Globus pallidus (tissue), 1 donor: Measurements from ENCODE around the gene CPAMD8.
"Not testable (repeated sequence)": the region's sequence is repeated elsewhere in the genome, so short reads cannot be mapped to it uniquely, and the experiment has no call there.

ENCODE experiments used
- DNase-seq: peaks from one replicate; pipeline ENCODE4 v3.0.0-alpha.2; 2015; ENCODE audit warnings: low spot score

CPAMD8 gene

DNA sequence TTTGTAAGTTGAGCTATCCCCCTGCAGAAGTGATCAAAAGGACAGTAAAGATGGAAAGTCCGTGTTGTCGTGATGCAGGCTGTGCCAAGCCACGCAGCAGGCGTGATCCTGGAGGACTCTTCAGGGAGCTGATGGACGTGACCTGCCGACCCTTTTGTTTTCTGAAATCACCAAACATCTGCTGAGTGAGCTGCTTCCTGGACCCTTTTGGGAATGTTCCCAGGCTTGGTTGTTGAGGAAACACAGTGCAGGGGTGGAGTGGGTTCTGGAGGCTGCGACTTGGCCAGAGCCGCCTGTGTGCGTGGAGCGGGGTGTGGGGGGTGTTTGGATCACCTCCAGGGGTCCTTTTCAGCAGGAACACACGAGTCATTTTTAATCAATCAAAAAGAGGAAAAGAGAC, 15.4 kb upstream of the CPAMD8 start:
- DNase-seq, result no peak

DNA sequence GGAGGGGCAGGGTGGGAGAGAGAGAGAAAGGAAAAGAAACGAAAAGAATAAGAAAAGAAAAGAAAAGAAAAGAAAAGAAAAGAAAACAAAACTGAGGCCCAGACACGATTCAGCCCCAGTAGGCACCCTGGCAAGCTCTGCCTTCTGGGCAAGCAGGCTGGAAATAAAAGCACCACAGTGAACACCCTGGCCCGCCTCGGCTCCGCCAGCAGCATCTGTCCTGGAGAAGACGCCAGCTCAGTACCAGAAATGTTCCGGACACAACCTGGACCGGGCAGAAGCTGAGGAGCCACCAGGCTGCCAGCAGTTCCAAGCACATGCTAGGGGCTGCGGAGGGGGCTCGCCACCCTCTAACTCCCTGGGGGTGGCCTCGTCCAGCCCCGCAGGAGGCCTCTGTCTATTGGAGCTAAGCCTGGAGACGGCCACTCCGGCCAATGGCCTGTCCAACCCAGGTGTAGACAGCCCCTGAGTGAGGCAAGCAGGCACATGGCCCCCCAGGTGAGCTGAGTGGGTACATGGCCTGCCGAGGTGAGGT, 11.4 kb upstream of the CPAMD8 start:
- DNase-seq, result peak; percentile 31

DNA sequence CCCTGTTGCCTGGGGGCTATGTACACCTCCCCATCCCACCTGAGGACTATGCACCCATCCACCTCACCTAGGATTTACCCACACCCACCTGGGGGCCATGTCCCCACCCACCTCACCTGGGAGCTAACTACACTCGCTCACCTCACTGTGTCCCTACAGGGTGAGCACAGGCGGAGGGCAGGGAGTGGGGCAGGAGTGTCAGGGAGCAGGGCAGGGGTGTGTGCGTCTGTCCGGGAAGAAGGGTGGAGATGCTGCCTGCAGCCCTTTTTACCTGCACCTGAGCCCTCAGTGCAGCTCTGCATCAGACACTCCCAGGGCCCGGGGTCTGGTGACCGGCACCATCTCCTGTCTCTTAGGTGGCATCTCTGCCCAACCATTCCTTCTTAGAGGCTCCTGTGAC, 10.6 kb upstream of the CPAMD8 start:
- DNase-seq, result no peak

DNA sequence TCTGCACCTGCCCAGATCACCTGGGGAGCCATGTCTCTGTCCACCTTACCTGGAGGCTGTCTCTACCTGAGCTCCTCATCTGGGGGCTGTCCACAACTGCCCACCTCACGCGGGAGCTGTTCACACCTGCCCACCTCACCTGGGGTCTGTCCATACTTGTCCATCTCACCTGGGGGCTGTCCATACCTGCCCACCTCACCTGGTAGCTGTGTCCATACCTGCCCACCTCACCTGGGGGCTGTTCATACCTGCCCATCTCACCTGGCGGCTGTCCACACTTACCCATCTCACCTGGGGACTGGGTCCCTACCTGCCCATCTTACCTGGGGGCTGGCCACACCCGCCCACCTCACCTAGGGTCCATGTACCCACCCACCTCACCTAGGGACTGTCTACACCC, 10.0 kb upstream of the CPAMD8 start:
- DNase-seq, result no peak

DNA sequence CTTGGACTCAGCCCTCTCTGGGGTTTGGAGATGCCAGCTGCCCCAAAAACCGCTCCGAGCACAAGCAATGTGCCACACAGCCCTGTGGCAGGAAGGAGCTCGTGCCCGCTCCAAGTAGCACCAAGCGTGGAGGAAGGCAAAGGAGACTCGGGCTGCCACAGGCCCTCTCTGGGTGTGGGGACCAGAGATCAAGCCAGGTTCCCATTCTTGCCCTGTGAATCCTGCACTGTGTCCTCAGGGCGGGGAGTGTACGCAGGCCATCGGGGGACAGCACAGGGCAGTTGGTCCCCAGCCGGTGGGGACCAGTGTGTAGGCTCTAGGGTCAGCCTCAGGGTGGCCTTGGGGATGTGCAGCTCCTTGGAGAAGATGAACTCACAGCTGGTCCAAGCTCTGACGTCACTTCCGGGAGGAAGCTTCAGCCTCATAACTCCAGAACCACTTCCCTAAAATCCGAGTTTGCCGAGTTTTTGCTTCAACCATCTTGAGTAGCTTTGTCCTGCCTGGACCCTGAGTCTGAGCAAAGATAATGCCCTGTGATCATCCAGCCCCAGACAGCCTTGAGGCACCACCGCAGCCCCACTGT, 9.3 kb upstream of the CPAMD8 start:
- no peak for DNase-seq

DNA sequence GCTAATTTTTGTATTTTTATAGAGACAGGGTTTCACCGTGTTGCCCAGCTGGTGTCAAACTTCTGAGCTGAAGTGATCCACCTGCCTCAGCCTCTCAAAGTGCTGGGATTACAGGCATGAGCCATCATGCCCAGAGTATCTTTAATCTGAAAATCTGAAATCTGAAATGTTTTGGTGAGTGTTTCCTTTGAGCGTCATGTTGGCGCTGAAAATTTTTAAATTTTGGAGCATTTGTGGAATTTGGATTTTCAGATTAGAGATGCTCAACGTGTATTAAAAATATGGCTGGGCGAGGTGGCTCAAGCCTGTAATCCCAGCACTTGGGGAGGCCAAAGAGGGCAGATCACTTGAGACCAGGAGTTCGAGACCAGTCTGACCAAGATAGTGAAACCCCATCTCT, 5.1 kb upstream of the CPAMD8 start:
- no peak for DNase-seq

DNA sequence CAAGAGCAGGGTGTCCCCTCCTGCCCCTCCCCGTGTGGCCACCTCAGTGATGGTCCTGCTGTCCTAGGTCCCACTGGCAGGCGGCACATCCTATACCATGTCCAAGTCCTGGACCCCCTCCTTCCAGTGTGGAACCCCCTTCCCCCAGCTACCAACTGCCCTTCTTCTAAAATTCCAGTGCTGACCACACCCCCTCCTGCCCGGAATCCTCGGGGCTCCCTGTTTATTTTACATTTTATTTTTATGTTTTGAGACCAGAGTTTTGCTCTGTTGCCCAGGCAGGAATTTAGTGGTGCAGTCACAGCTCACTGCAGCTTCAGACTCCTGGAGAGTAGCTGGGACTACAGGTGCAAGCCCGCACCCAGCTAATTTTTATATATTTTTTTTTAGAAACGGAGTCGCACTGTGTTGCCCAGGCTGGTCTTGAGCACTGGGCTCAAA, 945 bp upstream of the CPAMD8 start:
- DNase-seq, result no peak

DNA sequence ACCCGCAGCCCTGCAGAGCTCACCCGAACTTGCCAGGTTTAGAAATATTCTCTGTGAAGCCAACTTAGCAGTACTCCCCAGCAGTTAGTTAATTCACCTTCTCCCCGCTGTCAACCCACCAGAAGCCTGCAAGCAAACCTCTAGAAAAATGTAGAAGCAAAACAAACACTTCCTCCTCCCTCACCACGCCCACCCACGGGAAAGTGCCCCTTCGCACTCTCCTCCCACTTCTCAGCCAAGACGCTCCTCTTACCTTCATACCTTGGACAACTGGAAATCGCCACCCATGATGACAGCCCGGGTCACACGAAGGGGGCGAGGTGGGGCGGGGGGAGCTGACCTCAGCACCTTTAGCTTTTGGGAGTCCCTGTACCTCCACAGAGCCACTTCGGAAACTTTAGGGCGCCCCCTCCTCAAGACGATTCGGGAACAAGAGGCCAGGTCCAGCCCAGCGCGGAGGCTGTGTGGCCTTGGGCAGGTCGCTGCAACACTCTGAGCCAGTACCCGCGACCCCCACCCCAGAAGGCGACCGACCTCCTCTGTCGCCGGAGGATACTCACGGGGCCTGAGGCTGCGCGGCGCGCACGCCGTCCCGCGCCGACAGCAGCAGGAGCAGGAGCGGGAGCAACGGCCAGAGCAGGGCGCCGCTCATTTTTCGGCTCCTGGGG, 485 bp downstream of the CPAMD8 start:
- DNase-seq, result no peak

DNA sequence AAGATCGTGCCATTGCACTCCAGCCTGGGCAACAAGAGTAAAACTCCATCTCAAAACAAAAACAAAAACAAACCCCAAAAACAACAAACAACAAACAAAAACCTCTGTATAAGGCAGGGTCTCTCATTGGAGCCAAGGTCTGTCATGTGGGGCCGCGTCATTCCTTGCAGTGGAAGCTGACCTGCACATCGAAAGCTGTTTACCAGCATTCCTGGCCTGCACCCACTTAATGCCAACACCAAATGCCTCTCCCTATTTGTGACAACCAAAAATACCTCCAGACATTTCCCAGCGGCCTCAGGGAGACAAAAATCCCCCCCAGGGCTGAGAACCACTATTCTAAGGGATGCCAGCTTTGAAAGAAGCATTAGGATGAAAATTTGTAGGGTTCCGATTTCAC, 1.2 kb downstream of the CPAMD8 start:
- no peak for DNase-seq

DNA sequence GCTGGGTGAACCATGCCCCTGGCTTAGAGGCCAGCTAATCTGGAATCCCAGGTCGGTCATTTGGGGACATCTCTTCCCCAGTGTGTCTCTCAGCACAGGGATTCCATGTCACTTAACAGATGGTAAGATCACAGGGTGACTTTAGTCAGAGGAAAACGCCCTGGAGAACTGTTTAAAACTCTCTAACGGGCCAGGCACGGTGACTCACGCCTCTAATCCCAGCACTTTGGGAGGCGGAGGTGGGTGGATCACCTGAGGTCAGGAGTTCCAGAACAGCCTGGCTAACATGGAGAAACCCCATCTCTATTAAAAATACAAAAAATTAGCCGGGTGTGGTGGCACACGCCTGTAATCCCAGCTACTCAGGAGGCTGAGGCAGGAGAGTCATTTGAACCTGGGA, 1.7 kb downstream of the CPAMD8 start:
- DNase-seq, result not testable (repeated sequence)

DNA sequence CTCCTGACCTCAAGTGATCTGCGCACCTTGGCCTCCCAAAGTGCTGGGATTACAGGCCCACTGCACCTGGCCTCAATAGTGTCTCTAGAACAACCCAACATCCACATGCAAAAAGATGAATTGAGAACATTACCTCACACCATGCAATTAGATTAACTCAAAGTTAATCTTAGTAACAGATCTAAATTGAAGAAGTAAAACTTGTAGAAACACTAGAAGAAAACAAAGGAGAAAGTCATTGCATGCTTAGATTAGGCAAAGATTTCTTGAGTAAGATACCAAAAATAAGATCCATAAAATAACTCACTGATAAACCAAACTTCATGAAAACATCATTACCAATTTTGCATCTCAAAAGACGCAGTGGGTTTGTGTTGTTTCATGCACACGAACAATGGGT, 2.8 kb downstream of the CPAMD8 start:
- DNase-seq, result no peak

DNA sequence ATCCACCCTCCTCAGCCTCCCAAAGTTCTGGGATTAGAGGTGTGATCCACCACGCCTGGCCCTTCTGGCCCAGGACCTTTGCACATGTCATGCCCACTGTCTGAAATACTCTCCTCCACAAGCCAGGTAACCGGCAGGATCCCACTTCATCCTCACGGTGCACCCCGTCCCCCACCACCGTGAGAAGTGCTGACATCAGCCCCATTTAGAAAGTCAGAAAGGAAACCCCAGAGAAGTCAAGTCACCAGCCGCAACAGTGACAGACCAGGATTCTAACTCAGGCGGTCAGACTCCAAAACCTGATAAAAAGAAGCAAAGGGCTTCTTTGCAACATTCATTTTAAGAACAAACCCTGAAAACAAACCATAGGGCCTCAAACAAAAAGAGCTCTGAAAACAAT, 3.9 kb downstream of the CPAMD8 start:
- no peak for DNase-seq

DNA sequence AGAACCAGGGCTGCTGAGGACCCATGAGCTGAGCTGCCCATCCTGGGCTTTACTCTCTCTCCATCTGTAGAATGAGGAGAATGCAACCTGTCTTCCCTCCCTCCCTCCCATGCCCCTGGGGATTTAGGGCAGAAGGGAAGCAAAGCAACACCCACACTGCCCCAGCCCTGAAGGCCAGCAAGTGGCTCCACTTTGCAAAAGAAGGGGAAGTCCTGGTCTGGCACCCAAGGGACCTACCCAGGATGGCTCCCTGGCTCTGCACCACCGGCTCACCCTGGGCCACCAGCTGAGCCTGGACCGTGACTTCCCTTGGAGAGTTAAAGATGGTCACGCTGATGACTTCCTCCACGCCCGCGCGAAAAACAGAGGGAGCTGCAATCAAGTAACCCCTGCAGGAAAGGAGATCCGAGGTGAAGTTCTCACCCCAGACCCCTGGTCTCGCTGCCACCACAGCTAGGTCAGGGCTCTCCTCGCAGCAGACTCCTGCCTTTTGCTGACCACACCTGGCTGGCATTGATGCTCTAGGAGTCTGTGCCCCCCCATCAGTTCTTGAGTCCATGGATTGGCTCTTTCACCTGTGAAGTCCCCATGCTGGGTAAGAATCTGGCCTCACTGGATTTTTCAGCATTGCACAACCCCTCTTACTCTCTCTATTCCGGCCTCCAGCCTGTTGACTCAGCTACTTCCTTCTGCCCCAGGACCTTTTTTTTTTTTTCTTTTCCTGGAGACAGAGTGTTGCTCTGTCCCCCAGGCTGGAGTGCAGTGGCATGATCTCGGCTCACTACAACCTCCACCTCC, 4.6 kb downstream of the CPAMD8 start:
- no peak for DNase-seq

DNA sequence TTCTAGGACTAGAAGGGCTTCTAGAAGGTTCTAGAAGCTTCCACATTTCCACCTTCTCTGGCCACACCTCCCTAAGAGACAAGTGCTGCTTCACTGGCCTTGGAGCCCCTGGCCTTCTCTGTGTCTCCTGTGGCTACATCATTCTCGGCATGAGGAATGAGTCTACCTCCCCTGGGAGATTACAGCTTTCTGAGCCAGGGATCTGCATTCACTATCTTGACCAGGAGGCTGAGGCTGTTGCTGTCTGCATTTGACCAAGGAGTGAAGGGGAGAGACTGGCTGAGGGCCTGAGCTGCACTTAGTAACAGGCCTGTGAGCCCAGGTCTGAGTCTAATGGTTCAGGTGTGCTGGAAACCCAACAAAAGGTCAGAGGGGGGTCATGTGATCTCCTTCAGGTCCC, 5.3 kb downstream of the CPAMD8 start:
- DNase-seq, result no peak

DNA sequence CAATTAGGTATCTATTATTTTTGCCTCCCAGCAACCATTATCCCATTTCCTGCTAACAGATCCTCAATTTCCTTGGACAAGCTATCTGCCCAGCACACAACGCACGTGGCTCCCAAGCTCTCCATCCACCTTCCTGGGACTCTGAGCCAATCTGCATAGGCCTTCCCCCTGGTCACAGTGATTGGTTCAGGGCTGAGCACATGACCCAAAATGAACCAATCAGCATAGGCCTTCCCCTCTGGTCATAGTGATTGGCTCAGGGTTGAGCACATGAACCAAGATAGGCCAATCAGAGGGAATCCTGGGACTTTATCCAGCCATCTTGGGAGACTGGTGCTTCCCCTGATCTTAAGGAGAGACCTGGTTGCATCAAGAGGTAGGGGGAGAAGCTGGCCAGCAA, 5.8 kb downstream of the CPAMD8 start:
- DNase-seq, result no peak

DNA sequence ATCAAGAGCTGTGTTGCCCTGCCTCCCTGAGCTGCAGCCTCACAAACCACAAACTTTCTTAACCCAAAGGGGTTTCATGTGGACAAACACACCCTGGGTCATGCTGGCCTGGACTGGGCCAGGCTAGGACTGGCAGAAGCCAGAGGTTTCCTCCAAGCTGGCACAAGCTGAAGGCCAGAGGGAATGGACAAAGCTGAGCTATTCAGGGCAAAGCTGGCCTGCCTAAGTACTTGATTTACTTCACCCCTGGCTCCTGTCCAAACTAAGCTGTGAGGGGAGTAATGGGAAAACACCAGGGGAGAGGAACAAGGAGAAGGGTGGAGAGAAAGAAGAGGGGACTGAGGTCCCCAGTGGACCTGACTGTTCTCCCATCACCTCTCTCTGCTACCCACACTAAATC, 6.2 kb downstream of the CPAMD8 start:
- peak; percentile 48 for DNase-seq

DNA sequence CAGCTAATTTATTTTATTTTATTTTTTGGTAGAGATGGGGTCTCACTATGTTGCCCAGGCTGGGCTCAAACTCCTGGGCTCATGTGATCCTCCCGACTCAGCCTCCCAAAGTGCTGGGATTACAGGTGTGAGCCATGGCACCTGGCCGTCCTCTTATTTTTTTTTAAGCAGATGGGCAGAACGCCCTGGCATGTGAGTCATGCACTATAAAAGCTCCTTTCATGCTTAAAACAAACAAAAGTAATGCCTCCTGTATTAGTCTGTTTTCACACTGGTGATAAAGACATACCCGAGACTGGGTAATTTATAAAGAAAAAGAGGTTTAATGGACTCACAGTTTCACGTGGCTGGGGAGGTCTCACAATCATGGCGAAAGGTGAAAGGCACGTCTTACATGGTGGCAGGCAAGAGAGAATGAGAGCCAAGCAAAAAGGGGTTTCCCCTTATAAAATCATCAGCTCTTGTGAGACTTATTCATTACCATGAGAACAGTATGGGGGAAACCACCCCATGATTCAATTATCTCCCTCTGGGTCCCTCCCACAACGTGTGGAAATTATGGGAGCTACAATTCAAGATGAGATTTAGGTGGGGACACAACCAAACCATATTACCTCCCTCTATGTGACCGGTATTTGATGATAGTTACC, 12.3 kb downstream of the CPAMD8 start:
- not testable (repeated sequence) for DNase-seq

DNA sequence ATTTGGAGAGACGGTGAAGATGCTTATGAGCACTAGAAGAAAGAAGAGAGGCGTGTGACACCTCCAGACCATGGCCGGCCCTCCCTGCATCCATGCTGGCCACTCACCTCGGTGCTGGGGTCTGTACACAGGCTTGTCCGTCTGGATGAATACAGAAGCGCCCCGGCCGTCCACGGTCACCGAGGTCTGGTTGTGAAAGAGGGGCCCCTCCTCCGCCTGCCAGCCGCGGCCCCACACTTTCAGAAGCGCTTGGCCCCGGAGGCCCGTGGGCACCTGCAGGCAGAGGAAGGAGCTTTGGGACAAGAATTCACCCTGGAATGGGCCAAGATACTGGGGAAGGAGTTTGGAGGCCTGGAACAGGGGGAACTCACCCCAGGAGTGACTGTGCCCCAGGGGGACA, 15.1 kb downstream of the CPAMD8 start:
- DNase-seq, result no peak

DNA sequence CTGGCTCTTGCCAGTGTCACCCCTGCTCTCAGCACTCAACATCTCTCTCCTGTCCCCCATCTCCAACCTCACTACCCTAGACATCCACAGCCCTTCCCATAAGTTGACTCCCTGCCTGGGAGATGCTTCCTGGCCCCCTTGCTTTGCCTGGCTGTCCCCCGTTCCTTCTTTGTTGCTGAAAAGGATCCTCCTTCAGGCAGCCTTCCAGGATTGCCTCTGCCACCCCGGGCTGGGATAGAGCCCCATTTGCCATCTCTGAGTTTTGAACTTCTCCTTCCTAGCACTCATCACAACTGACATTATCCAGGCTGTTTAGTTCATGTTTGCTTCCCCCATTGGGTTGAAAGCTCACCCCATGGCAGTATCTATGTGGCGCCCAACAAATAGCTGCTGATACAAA, 20.0 kb downstream of the CPAMD8 start:
- no peak for DNase-seq

DNA sequence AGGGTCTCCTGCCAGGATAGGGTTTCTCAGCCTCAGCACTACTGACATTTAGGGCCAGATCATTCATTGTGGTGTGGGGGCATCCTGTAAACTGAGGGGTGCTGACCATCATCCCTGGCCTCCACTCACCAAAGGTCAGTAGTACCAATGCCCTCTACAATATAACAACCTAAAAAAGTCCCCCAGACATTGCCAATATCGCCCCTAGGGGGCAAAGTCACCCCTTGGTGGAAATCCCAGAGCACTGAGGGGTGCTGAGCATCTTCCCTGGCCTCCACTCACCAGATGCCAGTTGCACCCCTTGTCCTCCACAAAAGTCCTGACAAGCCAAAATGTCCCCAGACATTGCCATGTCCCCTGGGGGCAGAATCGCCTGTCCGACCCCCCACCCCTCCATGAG, 21.6 kb downstream of the CPAMD8 start:
- no peak for DNase-seq

DNA sequence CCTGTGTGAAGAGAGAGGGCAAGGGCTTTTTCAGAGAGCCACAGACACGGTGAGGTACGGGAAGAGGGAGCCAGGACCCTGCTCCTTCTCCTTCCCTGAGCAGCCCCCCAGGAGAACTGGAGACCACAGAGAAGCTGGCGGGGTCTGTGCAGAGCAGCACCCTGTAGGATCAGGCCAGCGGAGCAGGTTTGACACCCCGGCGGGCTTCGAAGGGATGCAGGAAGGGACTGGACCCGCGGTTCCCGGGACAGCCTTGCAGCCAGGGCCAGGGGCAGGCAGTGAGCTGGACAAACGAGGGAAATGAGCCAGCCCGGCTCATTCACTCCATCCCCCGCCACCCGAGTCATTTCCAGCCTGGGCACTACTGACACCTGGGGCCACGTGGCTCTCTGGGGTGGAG, 22.2 kb downstream of the CPAMD8 start:
- no peak for DNase-seq

DNA sequence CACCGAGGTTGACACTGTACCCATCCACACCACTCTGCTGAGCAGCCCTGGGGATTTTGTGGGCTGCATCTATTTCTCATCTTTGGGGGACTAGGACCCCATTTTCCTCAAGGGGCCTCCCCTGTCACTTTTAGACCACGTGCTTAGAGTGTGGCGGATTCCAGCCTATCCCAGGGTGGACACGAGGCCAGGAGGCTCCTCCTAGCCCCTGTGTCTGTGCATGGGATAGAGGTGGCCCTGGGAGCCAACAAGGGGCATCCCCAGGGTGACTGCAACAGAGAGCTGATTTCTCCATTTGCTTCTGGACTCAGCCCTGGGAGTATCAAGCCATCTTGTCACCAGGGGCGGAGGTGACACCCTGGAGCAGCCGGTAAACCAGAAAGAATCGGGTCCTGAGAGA, 24.2 kb downstream of the CPAMD8 start:
- no peak for DNase-seq
